Measurements from ENCODE around the gene HECTD4. TPM values are rescaled to one million over a fixed set of nuclear protein-coding genes. Genes with fewer than 3 reads are reported as not detected.

HECTD4 gene
- polyA plus RNA-seq, 1 donor: 38.1 TPM

DNA sequence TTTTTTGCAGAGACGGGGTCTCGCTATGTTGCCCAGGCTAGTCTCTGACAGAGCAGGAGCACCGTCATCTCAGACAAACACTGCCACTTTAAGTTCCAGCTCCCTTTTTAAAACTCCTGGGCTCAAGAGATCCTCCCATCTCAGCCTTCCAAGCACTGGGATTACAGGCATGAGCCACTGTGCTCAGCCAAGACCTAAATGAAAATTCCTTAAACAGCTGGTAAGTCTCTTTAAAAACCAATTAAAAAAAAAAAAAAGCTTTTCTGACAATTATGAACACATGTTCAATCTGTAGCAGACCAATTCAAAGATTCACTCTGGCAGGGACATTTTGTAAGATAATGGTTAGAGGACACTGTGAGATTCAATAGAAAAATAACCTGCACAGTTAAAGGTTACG lies 77.8 kb downstream of the HECTD4 start:
- Histone ChIP-seq H3K4me1 (ENCODE audit: control insufficient read depth, insufficient read depth, low read length) (no peaks in the 10 kb centered on the region), H3K4me3 (ENCODE audit: low read length) (no peak overlapping the region), H3K36me3 (ENCODE audit: control insufficient read depth, insufficient read depth, low read length) (peaks cover 48% of the 10 kb centered on the region), H3K27me3 (ENCODE audit: control insufficient read depth, insufficient read depth, low read length) (no peaks in the 10 kb centered on the region), H3K9me3 (ENCODE audit: control insufficient read depth, low read depth, low read length) (no peaks in the 10 kb centered on the region), H3K27ac (ENCODE audit: low read length) (no peak overlapping the region)
- DNase-seq: no peak
- 100% methylated on average over 2 of the region's 4 CpGs for WGBS (ENCODE audit: insufficient coverage, low lambda C conversion rate)

DNA sequence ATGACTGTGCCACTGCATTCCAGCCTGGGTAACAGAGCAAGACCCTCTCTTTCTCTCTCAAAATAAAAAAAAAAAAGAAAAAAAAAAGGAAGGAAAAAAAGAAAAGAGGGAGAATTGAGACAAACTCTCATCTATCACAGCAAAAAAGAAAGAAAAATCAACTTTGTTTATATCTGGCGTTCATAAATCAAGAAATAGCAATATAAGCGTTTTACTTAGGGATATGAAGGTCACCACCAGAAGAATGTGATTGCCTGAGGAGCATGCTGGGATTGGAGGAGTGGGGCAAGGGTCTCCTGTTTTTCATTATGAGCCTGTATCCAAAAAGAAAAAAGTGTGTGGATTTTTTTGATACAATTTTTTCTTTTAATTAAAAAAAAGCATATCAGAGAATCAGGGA lies 78.4 kb downstream of the HECTD4 start:
- H3K4me3 ChIP-seq (ENCODE audit: low read length): no peak overlapping the region
- peaks cover 48% of the 10 kb centered on the region for H3K36me3 ChIP-seq (ENCODE audit: control insufficient read depth, insufficient read depth, low read length)
- no peaks in the 10 kb centered on the region for H3K27me3 ChIP-seq (ENCODE audit: control insufficient read depth, insufficient read depth, low read length)
- 92% methylated on average over 2 of the region's 2 CpGs for WGBS (ENCODE audit: insufficient coverage, low lambda C conversion rate)
- no peaks in the 10 kb centered on the region for H3K9me3 ChIP-seq (ENCODE audit: control insufficient read depth, low read depth, low read length)
- no peaks in the 10 kb centered on the region for H3K4me1 ChIP-seq (ENCODE audit: control insufficient read depth, insufficient read depth, low read length)
- no peak for DNase-seq
- H3K27ac ChIP-seq (ENCODE audit: low read length): no peak overlapping the region

DNA sequence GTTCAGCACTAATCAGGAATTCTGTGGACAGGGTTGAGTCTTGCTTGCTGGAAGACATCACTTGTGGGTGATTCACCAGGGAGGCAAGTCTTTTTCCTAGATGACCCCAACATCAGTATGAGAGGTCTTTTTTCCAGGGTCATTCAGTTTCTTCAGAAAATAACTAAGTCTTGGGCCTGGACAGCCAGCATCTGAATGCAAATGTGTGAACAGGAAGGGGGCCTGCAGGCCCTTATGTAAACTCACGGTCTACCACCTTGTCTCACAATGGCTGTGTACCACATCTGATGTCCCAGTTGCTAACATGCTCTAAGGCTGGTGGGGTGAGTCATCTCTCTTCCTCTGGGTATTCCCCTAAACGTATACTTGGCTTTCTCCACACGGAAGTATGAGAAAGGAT lies 79.2 kb downstream of the HECTD4 start:
- H3K4me3 ChIP-seq (ENCODE audit: low read length): no peak overlapping the region
- no peaks in the 10 kb centered on the region for H3K27me3 ChIP-seq (ENCODE audit: control insufficient read depth, insufficient read depth, low read length)
- WGBS (ENCODE audit: insufficient coverage, low lambda C conversion rate): 100% methylated on average over 1 of the region's 3 CpGs
- H3K9me3 ChIP-seq (ENCODE audit: control insufficient read depth, low read depth, low read length): no peaks in the 10 kb centered on the region
- H3K36me3 ChIP-seq (ENCODE audit: control insufficient read depth, insufficient read depth, low read length): peaks cover 43% of the 10 kb centered on the region
- H3K27ac ChIP-seq (ENCODE audit: low read length): no peak overlapping the region
- no peak for DNase-seq
- no peaks in the 10 kb centered on the region for H3K4me1 ChIP-seq (ENCODE audit: control insufficient read depth, insufficient read depth, low read length)

DNA sequence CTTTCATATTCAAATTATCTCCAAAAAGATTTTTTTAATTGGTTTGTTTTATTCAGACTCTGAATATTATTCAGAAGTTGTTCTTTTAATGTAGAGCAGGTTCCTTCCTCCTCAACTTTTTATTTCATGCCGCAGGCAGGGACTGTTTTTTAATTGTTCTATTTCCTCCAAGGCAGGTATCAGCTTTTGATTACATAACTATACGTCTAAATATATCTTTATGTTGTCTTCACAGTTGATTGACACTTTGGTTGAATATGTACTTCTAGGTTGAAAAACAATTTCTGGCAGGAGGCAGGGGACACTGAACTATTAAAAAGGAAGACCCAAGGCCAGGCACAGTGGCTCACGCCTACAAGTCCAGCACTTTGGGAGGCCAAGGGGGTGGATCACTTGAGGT lies 82.5 kb downstream of the HECTD4 start:
- WGBS (ENCODE audit: insufficient coverage, low lambda C conversion rate): no CpG with 5 or more reads among the region's 3 CpGs

DNA sequence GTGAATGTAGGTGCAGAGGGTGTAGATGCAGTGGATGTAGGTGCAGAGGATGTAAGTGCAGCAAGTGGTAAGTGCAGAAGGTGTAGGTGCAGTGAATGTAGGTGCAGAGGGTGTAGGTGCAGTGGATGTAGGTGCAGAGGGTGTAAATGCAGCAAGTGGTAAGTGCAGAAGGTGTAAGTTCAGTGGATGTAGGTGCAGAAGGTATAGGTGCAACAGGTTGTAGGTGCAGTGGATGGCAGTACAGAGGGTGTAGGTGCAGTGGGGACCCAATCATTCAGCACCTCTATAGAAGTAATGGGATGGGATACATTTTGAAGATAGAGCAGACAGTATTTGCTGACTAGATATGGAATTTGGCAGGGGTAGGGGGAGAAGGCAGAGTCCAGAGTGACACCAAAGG lies 85.0 kb downstream of the HECTD4 start:
- no peak for DNase-seq
- Histone ChIP-seq H3K27ac (ENCODE audit: low read length) (no peak overlapping the region), H3K27me3 (ENCODE audit: control insufficient read depth, insufficient read depth, low read length) (no peaks in the 10 kb centered on the region), H3K36me3 (ENCODE audit: control insufficient read depth, insufficient read depth, low read length) (peaks cover 25% of the 10 kb centered on the region), H3K4me3 (ENCODE audit: low read length) (no peak overlapping the region), H3K4me1 (ENCODE audit: control insufficient read depth, insufficient read depth, low read length) (no peaks in the 10 kb centered on the region), H3K9me3 (ENCODE audit: control insufficient read depth, low read depth, low read length) (no peaks in the 10 kb centered on the region)

More for the DNA sequence above, 82.5 kb downstream of the HECTD4 start:
- no peak overlapping the region for H3K4me3 ChIP-seq (ENCODE audit: low read length)
- no peaks in the 10 kb centered on the region for H3K4me1 ChIP-seq (ENCODE audit: control insufficient read depth, insufficient read depth, low read length)
- H3K27ac ChIP-seq (ENCODE audit: low read length): no peak overlapping the region
- H3K36me3 ChIP-seq (ENCODE audit: control insufficient read depth, insufficient read depth, low read length): peaks cover 45% of the 10 kb centered on the region
- no peak for DNase-seq
- H3K27me3 ChIP-seq (ENCODE audit: control insufficient read depth, insufficient read depth, low read length): no peaks in the 10 kb centered on the region
- no peaks in the 10 kb centered on the region for H3K9me3 ChIP-seq (ENCODE audit: control insufficient read depth, low read depth, low read length)

DNA sequence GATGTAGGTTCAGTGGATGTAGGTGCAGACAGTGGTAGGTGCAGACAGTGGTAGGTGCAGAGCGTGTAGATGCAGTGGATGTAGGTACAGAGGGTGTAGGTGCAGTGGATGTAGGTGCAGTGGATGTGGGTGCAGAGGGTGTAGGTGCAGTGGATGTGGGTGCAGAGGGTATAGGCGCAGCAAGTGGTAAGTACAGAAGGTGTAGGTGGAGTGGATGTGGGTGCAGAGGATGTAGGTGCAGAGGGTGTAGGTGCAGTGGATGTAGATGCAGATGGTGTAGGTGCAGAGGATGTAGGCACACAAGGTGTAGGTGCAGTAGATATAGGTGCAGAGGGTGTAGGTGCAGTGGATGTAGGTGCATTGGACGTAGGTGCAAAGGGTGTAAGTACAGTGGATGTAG lies 86.0 kb downstream of the HECTD4 start:
- Histone ChIP-seq H3K27me3 (ENCODE audit: control insufficient read depth, insufficient read depth, low read length) (no peaks in the 10 kb centered on the region), H3K4me1 (ENCODE audit: control insufficient read depth, insufficient read depth, low read length) (no peaks in the 10 kb centered on the region), H3K27ac (ENCODE audit: low read length) (no peak overlapping the region), H3K4me3 (ENCODE audit: low read length) (no peak overlapping the region), H3K9me3 (ENCODE audit: control insufficient read depth, low read depth, low read length) (no peaks in the 10 kb centered on the region), H3K36me3 (ENCODE audit: control insufficient read depth, insufficient read depth, low read length) (peaks cover 25% of the 10 kb centered on the region)
- DNase-seq: no peak
- 100% methylated on average over 1 of the region's 3 CpGs for WGBS (ENCODE audit: insufficient coverage, low lambda C conversion rate)

DNA sequence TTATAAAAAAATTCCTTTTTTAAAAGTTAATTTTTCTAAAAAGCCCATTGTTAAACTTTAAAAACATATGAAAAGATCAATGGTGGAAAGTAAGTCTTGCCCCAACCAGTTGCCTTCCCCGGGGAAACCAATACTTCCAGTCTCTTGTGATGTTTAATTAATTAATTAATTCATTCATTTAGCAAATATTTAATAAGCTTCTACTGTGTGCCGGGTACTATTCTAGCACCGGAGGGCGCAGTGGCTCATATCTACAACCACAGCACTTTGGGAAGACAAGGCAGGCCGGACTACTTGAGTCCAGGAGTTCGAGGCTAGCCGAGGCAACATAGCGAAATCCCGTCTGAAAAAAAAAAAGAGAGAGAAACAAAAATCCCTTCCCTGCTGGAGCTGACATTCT lies 87.4 kb downstream of the HECTD4 start:
- H3K9me3 ChIP-seq (ENCODE audit: control insufficient read depth, low read depth, low read length): no peaks in the 10 kb centered on the region
- H3K27ac ChIP-seq (ENCODE audit: low read length): no peak overlapping the region
- DNase-seq: peak in 1 of 2 donors; percentile 13
- peaks cover 24% of the 10 kb centered on the region for H3K36me3 ChIP-seq (ENCODE audit: control insufficient read depth, insufficient read depth, low read length)
- no peaks in the 10 kb centered on the region for H3K27me3 ChIP-seq (ENCODE audit: control insufficient read depth, insufficient read depth, low read length)
- no peak overlapping the region for H3K4me3 ChIP-seq (ENCODE audit: low read length)
- H3K4me1 ChIP-seq (ENCODE audit: control insufficient read depth, insufficient read depth, low read length): no peaks in the 10 kb centered on the region
- 83% methylated on average over 1 of the region's 9 CpGs for WGBS (ENCODE audit: insufficient coverage, low lambda C conversion rate)

DNA sequence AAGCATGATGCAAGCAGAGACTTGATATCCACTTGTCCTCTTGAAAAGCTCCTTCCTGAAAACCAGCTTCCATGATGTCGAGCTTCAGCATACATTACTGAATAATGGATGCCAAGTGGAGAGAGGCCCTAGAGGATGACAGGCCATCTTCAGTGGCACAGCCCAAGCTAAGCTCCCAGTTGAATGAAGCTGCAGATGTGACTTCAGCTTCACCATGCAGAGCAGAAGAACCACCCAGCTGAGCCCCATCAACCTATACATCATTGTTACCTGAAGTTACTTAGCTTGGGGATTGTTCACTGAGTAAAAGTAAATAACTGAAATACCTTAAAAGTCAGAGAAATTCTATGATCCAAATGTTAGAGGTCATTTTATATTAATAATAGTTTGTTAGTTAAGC lies 93.6 kb downstream of the HECTD4 start:
- Histone ChIP-seq H3K9me3 (ENCODE audit: control insufficient read depth, low read depth, low read length) (no peaks in the 10 kb centered on the region), H3K4me3 (ENCODE audit: low read length) (no peak overlapping the region), H3K27ac (ENCODE audit: low read length) (no peak overlapping the region), H3K4me1 (ENCODE audit: control insufficient read depth, insufficient read depth, low read length) (no peaks in the 10 kb centered on the region), H3K27me3 (ENCODE audit: control insufficient read depth, insufficient read depth, low read length) (no peaks in the 10 kb centered on the region), H3K36me3 (ENCODE audit: control insufficient read depth, insufficient read depth, low read length) (peaks cover 13% of the 10 kb centered on the region)
- WGBS (ENCODE audit: insufficient coverage, low lambda C conversion rate): no CpG with 5 or more reads among the region's 1 CpG
- no peak for DNase-seq

DNA sequence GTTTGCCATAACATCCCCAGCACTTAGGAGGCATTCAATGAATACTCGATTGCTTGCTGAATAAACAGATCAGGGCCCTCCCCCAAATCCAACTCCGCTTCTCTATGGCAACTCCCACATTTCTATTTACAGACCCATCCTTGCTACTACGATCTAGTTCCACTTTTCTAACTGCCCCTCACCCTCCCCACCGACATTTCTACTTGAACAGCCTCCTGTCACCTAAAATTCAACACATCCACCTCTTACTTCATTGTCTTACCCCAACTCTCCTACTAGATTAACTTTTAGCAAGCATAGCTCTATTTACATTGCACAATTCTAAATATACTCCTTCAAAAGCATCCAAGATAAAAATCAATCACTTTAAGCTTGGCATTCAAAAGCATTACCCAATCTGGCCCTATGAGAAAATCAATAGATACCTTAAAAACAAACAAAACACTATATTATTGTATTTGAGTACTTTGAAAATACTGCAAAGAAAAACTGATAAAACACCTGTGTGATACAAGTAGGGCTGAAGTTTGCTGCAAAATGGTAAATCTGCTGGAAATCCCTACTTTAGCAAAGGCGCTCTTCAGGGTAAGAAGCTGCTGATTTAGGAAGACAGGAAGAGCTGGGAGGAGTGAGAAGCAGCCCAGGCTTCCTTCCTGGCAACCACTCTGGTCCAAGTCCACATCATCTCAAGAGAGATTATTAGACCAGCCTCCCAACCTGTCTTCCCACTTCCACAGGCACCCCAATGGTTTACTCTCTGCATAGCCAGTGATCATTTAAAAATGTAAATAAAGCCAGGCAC lies 96.4 kb downstream of the HECTD4 start:
- no peaks in the 10 kb centered on the region for H3K27me3 ChIP-seq (ENCODE audit: control insufficient read depth, insufficient read depth, low read length)

DNA sequence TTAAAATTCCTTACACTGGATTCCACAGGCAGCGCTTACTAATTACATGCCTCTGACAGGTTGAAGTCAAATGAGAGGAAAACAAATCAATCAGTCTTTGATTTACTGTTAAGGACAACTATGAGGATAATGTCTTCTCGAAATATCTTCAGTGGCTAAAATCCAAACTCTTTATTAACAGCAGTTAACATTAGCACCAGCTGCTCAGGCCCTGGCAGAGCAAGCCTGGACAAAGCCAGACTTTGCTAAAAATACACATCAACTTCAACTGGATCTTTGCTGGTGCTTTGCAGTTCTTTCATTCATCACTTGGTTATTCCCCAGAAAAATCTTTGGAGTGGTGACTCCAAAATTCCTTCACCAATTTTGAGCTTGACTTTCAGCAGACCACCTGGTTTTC lies 98.7 kb downstream of the HECTD4 start:
- peaks cover 14% of the 10 kb centered on the region for H3K36me3 ChIP-seq (ENCODE audit: control insufficient read depth, insufficient read depth, low read length)
- no peak overlapping the region for H3K27ac ChIP-seq (ENCODE audit: low read length)
- no peaks in the 10 kb centered on the region for H3K9me3 ChIP-seq (ENCODE audit: control insufficient read depth, low read depth, low read length)
- H3K4me3 ChIP-seq (ENCODE audit: low read length): no peak overlapping the region
- no peak for DNase-seq
- no peaks in the 10 kb centered on the region for H3K27me3 ChIP-seq (ENCODE audit: control insufficient read depth, insufficient read depth, low read length)
- WGBS (ENCODE audit: insufficient coverage, low lambda C conversion rate): no CpG with 5 or more reads among the region's 2 CpGs
- no peaks in the 10 kb centered on the region for H3K4me1 ChIP-seq (ENCODE audit: control insufficient read depth, insufficient read depth, low read length)

More for the DNA sequence above, 96.4 kb downstream of the HECTD4 start:
- Histone ChIP-seq H3K4me1 (ENCODE audit: control insufficient read depth, insufficient read depth, low read length) (no peaks in the 10 kb centered on the region), H3K36me3 (ENCODE audit: control insufficient read depth, insufficient read depth, low read length) (peaks cover 16% of the 10 kb centered on the region), H3K4me3 (ENCODE audit: low read length) (no peak overlapping the region), H3K27ac (ENCODE audit: low read length) (no peak overlapping the region), H3K9me3 (ENCODE audit: control insufficient read depth, low read depth, low read length) (no peaks in the 10 kb centered on the region)
- DNase-seq: no peak
- 40% methylated on average over 2 of the region's 5 CpGs for WGBS (ENCODE audit: insufficient coverage, low lambda C conversion rate)

DNA sequence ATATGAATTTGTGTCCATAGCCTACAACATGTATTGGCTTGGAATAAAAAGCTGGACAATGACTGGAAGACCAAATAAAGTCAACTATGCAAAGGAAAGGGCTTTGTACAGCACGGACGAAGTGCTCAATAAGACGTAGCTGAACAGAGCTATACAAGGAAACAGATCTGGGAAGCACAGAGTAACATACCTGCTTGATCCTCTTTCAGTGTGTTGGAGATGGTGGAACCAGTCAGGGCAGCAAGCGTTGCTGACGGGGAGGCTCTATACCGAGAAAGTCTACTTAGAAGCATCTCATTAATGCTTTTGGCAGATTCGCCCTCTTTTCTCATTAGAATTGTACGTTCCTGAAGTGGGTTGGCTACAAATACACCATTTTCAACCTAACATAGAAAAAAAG lies 99.3 kb downstream of the HECTD4 start:
- H3K4me3 ChIP-seq (ENCODE audit: low read length): no peak overlapping the region
- no peaks in the 10 kb centered on the region for H3K9me3 ChIP-seq (ENCODE audit: control insufficient read depth, low read depth, low read length)
- 92% methylated on average over 2 of the region's 8 CpGs for WGBS (ENCODE audit: insufficient coverage, low lambda C conversion rate)
- H3K4me1 ChIP-seq (ENCODE audit: control insufficient read depth, insufficient read depth, low read length): no peaks in the 10 kb centered on the region
- no peak overlapping the region for H3K27ac ChIP-seq (ENCODE audit: low read length)
- peaks cover 13% of the 10 kb centered on the region for H3K36me3 ChIP-seq (ENCODE audit: control insufficient read depth, insufficient read depth, low read length)
- no peaks in the 10 kb centered on the region for H3K27me3 ChIP-seq (ENCODE audit: control insufficient read depth, insufficient read depth, low read length)
- DNase-seq: no peak
